IMR-90 (cell line): ENCODE measurements around the gene RPS6KA5. TPM values are rescaled to one million over a fixed set of nuclear protein-coding genes. Genes with fewer than 3 reads are reported as not detected.

Source experiments
- ATAC-seq: fragments of 200-7000 bp; cut with Tn5 transposase; 2 replicates; pipeline ENCODE4 v1.9.1; 2020; ENCODE audit warnings: low read depth, mild to moderate bottlenecking, moderate library complexity
- BruUV-seq: library from RNA; stranded (reverse); fragments of 400-500 nt; replicated peaks from 2 replicates; lab custom pipeline; 2021; lab: Mats Ljungman, UMichigan
- CTCF ChIA-PET: fragments of 300-600 bp; formaldehyde crosslinking; extraction: SDS; loops from one replicate; lab custom pipeline; 2021; ENCODE audit warnings: antibody characterized with exemption; lab: Yijun Ruan, JAX
- POLR2A ChIA-PET: fragments of 300-600 bp; sonication (Branson Sonifier 250); formaldehyde crosslinking; loops from one replicate; lab custom pipeline; 2022; ENCODE audit warnings: antibody characterized with exemption; ENCODE audit not compliant: unreplicated experiment; lab: Charles Lee
- DNase-seq: peaks from one replicate; pipeline ENCODE4 v3.0.0; 2013
- H2AFZ ChIP-seq: replicated peaks from 2 replicates; pipeline ENCODE3; 2013; ENCODE audit warnings: low read length, mild to moderate bottlenecking; ENCODE audit not compliant: poor library complexity
- H2AK5ac ChIP-seq: 2 replicates; pipeline ENCODE4 v1.6.1; 2013; ENCODE audit warnings: low read depth, low read length, inconsistent platforms
- H2AK9ac ChIP-seq: replicated peaks from 2 replicates; pipeline ENCODE3; 2013; ENCODE audit warnings: mild to moderate bottlenecking, low read depth, low read length, moderate library complexity; ENCODE audit not compliant: poor library complexity
- H2BK120ac ChIP-seq: 2 replicates; pipeline ENCODE4 v1.6.1; 2013; ENCODE audit warnings: low read depth, low read length, inconsistent platforms
- H2BK15ac ChIP-seq: 3 replicates; pipeline ENCODE4 v1.6.1; 2013; ENCODE audit warnings: low read depth, low read length, inconsistent platforms
- H2BK20ac ChIP-seq: 2 replicates; pipeline ENCODE4 v1.6.1; 2013; ENCODE audit warnings: low read depth, mild to moderate bottlenecking, inconsistent platforms, low read length, moderate library complexity
- H2BK5ac ChIP-seq: 2 replicates; pipeline ENCODE4 v1.6.1; 2013; ENCODE audit warnings: mild to moderate bottlenecking, low read depth, low read length, inconsistent platforms; ENCODE audit not compliant: poor library complexity, severe bottlenecking
- H3K14ac ChIP-seq: replicated peaks from 2 replicates; pipeline ENCODE4 v1.6.1; 2013; ENCODE audit warnings: low read depth, low read length, inconsistent platforms
- H3K18ac ChIP-seq: 2 replicates; pipeline ENCODE4 v1.6.1; 2013; ENCODE audit warnings: low read depth, low read length, control low read depth
- H3K23ac ChIP-seq: 2 replicates; pipeline ENCODE4 v1.6.1; 2013; ENCODE audit warnings: low read depth, low read length, inconsistent platforms
- H3K27ac ChIP-seq: 2 replicates; pipeline ENCODE4 v1.5.1; 2013; ENCODE audit warnings: mild to moderate bottlenecking, control low read depth, low read length; ENCODE audit not compliant: insufficient read depth
- H3K27me3 ChIP-seq: 2 replicates; pipeline ENCODE4 v1.6.1; 2013; ENCODE audit warnings: low read length; ENCODE audit not compliant: control insufficient read depth, insufficient read depth
- H3K36me3 ChIP-seq: 2 replicates; pipeline ENCODE4 v1.6.1; 2013; ENCODE audit warnings: low read length, mixed read lengths; ENCODE audit not compliant: control insufficient read depth, insufficient read depth
- H3K4ac ChIP-seq: 2 replicates; pipeline ENCODE4 v1.6.1; 2013; ENCODE audit warnings: low read depth, low read length, inconsistent platforms
- H3K4me1 ChIP-seq: 2 replicates; pipeline ENCODE4 v1.6.1; 2013; ENCODE audit warnings: low read length, mixed read lengths; ENCODE audit not compliant: control insufficient read depth, insufficient read depth
- H3K4me2 ChIP-seq: 2 replicates; pipeline ENCODE4 v1.6.1; 2013; ENCODE audit warnings: low read depth, mild to moderate bottlenecking, control low read depth, low read length, moderate library complexity
- H3K4me3 ChIP-seq: 2 replicates; pipeline ENCODE4 v1.5.1; 2013; ENCODE audit warnings: low read depth, mild to moderate bottlenecking, control low read depth, low read length, moderate library complexity; ENCODE audit not compliant: insufficient read depth
- H3K56ac ChIP-seq: 2 replicates; pipeline ENCODE4 v1.6.1; 2013; ENCODE audit warnings: low read length, inconsistent platforms; ENCODE audit not compliant: insufficient read depth; ENCODE audit errors: extremely low read depth
- H3K79me1 ChIP-seq, 2 experiments: 2 replicates each; pipeline ENCODE4 v1.6.1; 2013; ENCODE audit warnings: low read length in 2 of 2, inconsistent platforms in 1 of 2, low read depth in 1 of 2
- H3K9ac ChIP-seq: 2 replicates; pipeline ENCODE4 v1.6.1; 2013; ENCODE audit warnings: low read depth, low read length, control low read depth
- H3K9me1 ChIP-seq: 2 replicates; pipeline ENCODE4 v1.6.1; 2013; ENCODE audit warnings: low read length, inconsistent platforms; ENCODE audit not compliant: insufficient read depth
- H3K9me3 ChIP-seq: 2 replicates; pipeline ENCODE4 v1.6.1; 2013; ENCODE audit warnings: low read length; ENCODE audit not compliant: control insufficient read depth, insufficient read depth
- H4K20me1 ChIP-seq: 2 replicates; pipeline ENCODE4 v1.6.1; 2013; ENCODE audit warnings: low read length, inconsistent platforms; ENCODE audit not compliant: insufficient read depth
- H4K5ac ChIP-seq: 2 replicates; pipeline ENCODE4 v1.6.1; 2013; ENCODE audit warnings: mild to moderate bottlenecking, low read depth, low read length, control low read depth
- H4K8ac ChIP-seq, 2 experiments: 2 replicates each; pipeline ENCODE4 v1.6.1; 2013; ENCODE audit warnings: low read depth in 2 of 2, low read length in 2 of 2, control low read depth in 1 of 2, inconsistent platforms in 1 of 2
- H4K91ac ChIP-seq: 2 replicates; pipeline ENCODE4 v1.6.1; 2013; ENCODE audit warnings: low read depth, low read length, inconsistent platforms; ENCODE audit not compliant: insufficient read depth
- BHLHE40 ChIP-seq: fragments of 150-350 bp; IDR thresholded peaks from 2 replicates; pipeline ENCODE4 v1.6.1; 2016; ENCODE audit warnings: mild to moderate bottlenecking, low read depth, low read length
- CEBPB ChIP-seq: IDR thresholded peaks from 2 replicates; pipeline ENCODE4 v1.6.1; 2012; ENCODE audit warnings: low read depth, low read length, improper control_type of control experiment
- MAZ ChIP-seq: IDR thresholded peaks from 2 replicates; pipeline ENCODE4 v1.6.1; 2012; ENCODE audit warnings: low read depth, mild to moderate bottlenecking, low read length, improper control_type of control experiment, moderate library complexity, borderline replicate concordance
- MXI1 ChIP-seq: IDR thresholded peaks from 2 replicates; pipeline ENCODE4 v1.6.1; 2012; ENCODE audit warnings: low read depth, mild to moderate bottlenecking, low read length, moderate library complexity, borderline replicate concordance
- NFE2L2 ChIP-seq: fragments of 150-350 bp; IDR thresholded peaks from 2 replicates; pipeline ENCODE4 v1.6.1; 2016; ENCODE audit warnings: low read depth, mild to moderate bottlenecking, low read length
- POLR2A ChIP-seq: IDR thresholded peaks from 2 replicates; pipeline ENCODE4 v1.6.1; 2012; ENCODE audit warnings: mild to moderate bottlenecking, low read depth, low read length
- USF2 ChIP-seq: fragments of 150-350 bp; IDR thresholded peaks from 2 replicates; pipeline ENCODE4 v1.6.1; 2017; ENCODE audit warnings: mild to moderate bottlenecking, antibody characterized with exemption, low read length, low read depth
- WGBS, 2 experiments: methylation state at CpG; one replicate each; pipeline versions ENCODE4 v1.1.5 to v1.1.7; 2013; ENCODE audit warnings: missing lambda C conversion rate in 2 of 2; ENCODE audit not compliant: insufficient read length in 1 of 2; ENCODE audit errors: extremely low coverage in 2 of 2; 5-methylcytosine and 5-hydroxymethylcytosine counted together
- dilution Hi-C: fragments of 300-500 bp; cut with HindIII; formaldehyde crosslinking; loops from one replicate; pipeline ENCODE4 v1.14.3; 2018; ENCODE audit warnings: low sequenced_read_pairs; ENCODE audit not compliant: unreplicated experiment
- in situ Hi-C: fragments of 300-500 bp; cut with MboI; formaldehyde crosslinking; loops from 3 replicates; pipeline ENCODE4 v1.14.3; 2019; ENCODE audit warnings: low sequenced_read_pairs, inconsistent platforms, mixed read lengths
- intact Hi-C: fragments of 100-400 bp; cut with micrococcal nuclease; formaldehyde crosslinking; loops from 2 replicates; pipeline ENCODE4 v1.10.0; 2022
- polyA plus RNA-seq, 3 experiments: library from polyadenylated mRNA; depleted of rRNA; stranded (reverse); fragments of >200 nt; gene quantifications; 2 replicates each; pipeline ENCODE4 v1.2.3, GENCODE V29; 2012; ENCODE audit warnings: low replicate concordance in 1 of 3
- total RNA-seq: library from RNA; depleted of rRNA; stranded (reverse); fragments of >200 nt; gene quantifications from 2 replicates; pipeline ENCODE4 v1.2.3, GENCODE V29; 2012

The RPS6KA5 gene
- total and polyA plus RNA-seq, 2 of the 4 experiments (the other 2 are of a cell fraction), result 0.36 TPM

GRCh38 chr14:90808759-90809529, 251.5 kb downstream of the RPS6KA5 start:
- Histone ChIP-seq H3K27ac (no peak overlapping the region), H4K20me1 (peaks cover 31% of the 10 kb centered on the region; the same call in 1 of the 2 replicates), H3K56ac (no peak overlapping the region), H3K9ac (no peak overlapping the region), H3K36me3 (no peaks in the 10 kb centered on the region), H3K14ac (no peak overlapping the region), H3K23ac (no peak overlapping the region), H2AFZ (no peak overlapping the region), H3K18ac (no peak overlapping the region), H4K91ac (no peak overlapping the region), H4K5ac (no peak overlapping the region), H2BK120ac (no peak overlapping the region), H4K8ac (no peak overlapping the region), H2BK5ac (no peak overlapping the region), H2AK5ac (no peak overlapping the region), H3K4ac (no peak overlapping the region), H3K9me3 (no peaks in the 10 kb centered on the region), H2AK9ac (no peak overlapping the region), H2BK20ac (no peak overlapping the region; the same call in 1 of the 2 replicates), H3K9me1 (peaks cover 8% of the 10 kb centered on the region), H3K27me3 (no peaks in the 10 kb centered on the region), H3K79me1 (peaks cover 38 to 78% of the 10 kb centered on the region in 2 experiments), H3K4me1 (peaks cover 2% of the 10 kb centered on the region; the same call in 1 of the 2 replicates), H3K4me3 (no peak overlapping the region), H2BK15ac (no peak overlapping the region), H3K4me2 (no peak overlapping the region)
- dilution Hi-C loops, result no loop called here
- 100% methylated on average over 1 of the region's 15 CpGs; no CpG with 5 or more reads in 1 of the 2 experiments for WGBS, 2 experiments
- BruUV-seq, result no TSS peak
- ATAC-seq, result peak; percentile 36
- intact Hi-C loops, result no loop called here
- CTCF ChIA-PET, result no interaction called here
- DNase-seq, result peak; percentile 25
- POLR2A ChIA-PET, result no interaction called here
- in situ Hi-C loops, result no loop called here
- no peak for TF ChIP-seq NFE2L2
- TF ChIP-seq MXI1, result no peak
- TF ChIP-seq USF2, result no peak
- no peak for TF ChIP-seq MAZ
- no peak for TF ChIP-seq CEBPB
- TF ChIP-seq BHLHE40, result no peak
- TF ChIP-seq POLR2A, result no peak
